Germinal center (tissue), 1 donor: ENCODE measurements around the gene CAMTA1.

ENCODE experiments used
- DNase-seq: peaks from one replicate; pipeline ENCODE4 v3.0.0; 2012; ENCODE audit warnings: mixed read lengths, low spot score

CAMTA1 gene

GRCh38 chr1:7388141-7388487 is 602.9 kb downstream of the CAMTA1 start:
- no peak for DNase-seq

- no peak for DNase-seq
Measured at GRCh38 chr1:7388488-7389185, 603.4 kb downstream of the CAMTA1 start.

GRCh38 chr1:7389201-7389905 is 604.1 kb downstream of the CAMTA1 start:
- no peak for DNase-seq

- no peak for DNase-seq
Measured at GRCh38 chr1:7389906-7390603, 604.8 kb downstream of the CAMTA1 start.

- DNase-seq: no peak
Measured at GRCh38 chr1:7390604-7391000, 605.3 kb downstream of the CAMTA1 start.

- no peak for DNase-seq
Measured at GRCh38 chr1:7393136-7393535, 607.9 kb downstream of the CAMTA1 start.

- no peak for DNase-seq
Measured at GRCh38 chr1:7395251-7395650, 610.0 kb downstream of the CAMTA1 start.

GRCh38 chr1:7398982-7399381 is 613.7 kb downstream of the CAMTA1 start:
- DNase-seq: no peak

GRCh38 chr1:7399514-7400125 is 614.4 kb downstream of the CAMTA1 start:
- DNase-seq: no peak

- no peak for DNase-seq
Measured at GRCh38 chr1:7400566-7400965, 615.3 kb downstream of the CAMTA1 start.

- no peak for DNase-seq
Measured at GRCh38 chr1:7401814-7402547, 616.7 kb downstream of the CAMTA1 start.

- no peak for DNase-seq
Measured at GRCh38 chr1:7402548-7402850, 617.2 kb downstream of the CAMTA1 start.

- DNase-seq: no peak
Measured at GRCh38 chr1:7403265-7404045, 618.2 kb downstream of the CAMTA1 start.

GRCh38 chr1:7404046-7404742 is 618.9 kb downstream of the CAMTA1 start:
- no peak for DNase-seq

GRCh38 chr1:7405844-7406500 is 620.7 kb downstream of the CAMTA1 start:
- no peak for DNase-seq

- DNase-seq: no peak
Measured at GRCh38 chr1:7406641-7407543, 621.6 kb downstream of the CAMTA1 start.

- no peak for DNase-seq
Measured at GRCh38 chr1:7407544-7407895, 622.3 kb downstream of the CAMTA1 start.

GRCh38 chr1:7407980-7408770 is 622.9 kb downstream of the CAMTA1 start:
- DNase-seq: no peak

GRCh38 chr1:7408771-7409150 is 623.5 kb downstream of the CAMTA1 start:
- DNase-seq: no peak
